ENCODE data around the gene IPP.

The IPP gene

DNA sequence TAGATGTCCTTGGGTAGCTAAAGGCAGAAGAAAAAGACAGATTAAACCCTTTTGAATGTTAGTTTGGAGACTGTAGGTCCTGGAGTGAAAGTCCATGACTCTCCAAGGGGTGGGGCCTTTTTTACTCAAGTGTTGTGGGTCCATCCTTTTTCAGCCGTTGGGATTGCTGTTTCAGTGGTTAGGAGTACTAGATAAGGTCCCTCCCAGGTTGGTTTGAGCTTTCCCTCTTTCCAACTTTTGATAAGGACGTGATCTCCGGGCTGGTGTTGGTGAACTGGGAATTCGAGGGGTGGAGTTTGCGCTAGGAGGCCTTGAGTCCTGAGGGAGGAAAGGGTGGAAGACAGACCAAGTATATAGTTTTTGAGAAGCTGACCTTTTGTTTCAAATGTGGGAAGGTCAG is 5.2 kb upstream of the IPP start:
- TF ChIP-seq, protein P1, sequence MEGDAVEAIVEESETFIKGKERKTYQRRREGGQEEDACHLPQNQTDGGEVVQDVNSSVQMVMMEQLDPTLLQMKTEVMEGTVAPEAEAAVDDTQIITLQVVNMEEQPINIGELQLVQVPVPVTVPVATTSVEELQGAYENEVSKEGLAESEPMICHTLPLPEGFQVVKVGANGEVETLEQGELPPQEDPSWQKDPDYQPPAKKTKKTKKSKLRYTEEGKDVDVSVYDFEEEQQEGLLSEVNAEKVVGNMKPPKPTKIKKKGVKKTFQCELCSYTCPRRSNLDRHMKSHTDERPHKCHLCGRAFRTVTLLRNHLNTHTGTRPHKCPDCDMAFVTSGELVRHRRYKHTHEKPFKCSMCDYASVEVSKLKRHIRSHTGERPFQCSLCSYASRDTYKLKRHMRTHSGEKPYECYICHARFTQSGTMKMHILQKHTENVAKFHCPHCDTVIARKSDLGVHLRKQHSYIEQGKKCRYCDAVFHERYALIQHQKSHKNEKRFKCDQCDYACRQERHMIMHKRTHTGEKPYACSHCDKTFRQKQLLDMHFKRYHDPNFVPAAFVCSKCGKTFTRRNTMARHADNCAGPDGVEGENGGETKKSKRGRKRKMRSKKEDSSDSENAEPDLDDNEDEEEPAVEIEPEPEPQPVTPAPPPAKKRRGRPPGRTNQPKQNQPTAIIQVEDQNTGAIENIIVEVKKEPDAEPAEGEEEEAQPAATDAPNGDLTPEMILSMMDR (IDR thresholded peaks at IDR 0.05): no peak

- TF ChIP-seq, protein P1 (IDR thresholded peaks at IDR 0.05): no peak
These were observed 3.0 kb upstream of the IPP start for GRCh38 chr1:45753248-45754037.

DNA sequence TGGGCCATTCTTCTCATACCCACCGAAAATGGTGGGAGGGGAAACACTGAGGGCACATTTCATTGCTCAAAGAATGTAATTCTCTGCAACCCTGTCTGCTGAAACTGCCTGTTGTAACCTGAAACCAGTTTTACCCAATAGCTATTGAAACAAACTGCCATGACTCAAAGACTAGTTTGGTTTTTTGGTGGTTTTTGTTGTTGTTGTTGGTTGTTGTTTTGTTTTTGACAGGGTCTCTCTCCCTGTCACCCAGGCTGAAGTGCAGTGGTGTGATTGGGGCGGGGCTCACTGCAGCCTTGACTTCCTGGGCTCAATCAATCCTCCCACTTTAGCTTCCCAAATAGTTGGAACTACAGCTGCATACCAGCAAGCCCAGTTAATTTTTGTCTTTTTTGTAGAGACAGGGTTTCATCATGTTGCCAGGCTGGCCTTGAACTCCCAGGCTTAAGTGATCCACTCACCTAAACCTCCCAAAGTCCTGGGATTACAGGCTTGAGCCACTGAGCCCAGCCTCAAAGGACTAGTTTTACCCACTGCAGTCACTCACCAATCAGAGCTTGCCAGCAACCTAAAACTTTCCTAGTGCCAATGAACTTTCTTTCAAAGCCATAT is 2.1 kb upstream of the IPP start:
- TF ChIP-seq, protein P1 (IDR thresholded peaks at IDR 0.05): no peak

GRCh38 chr1:45752014-45752413 is 1.6 kb upstream of the IPP start:
- TF ChIP-seq, protein P1 (IDR thresholded peaks at IDR 0.05): no peak

DNA sequence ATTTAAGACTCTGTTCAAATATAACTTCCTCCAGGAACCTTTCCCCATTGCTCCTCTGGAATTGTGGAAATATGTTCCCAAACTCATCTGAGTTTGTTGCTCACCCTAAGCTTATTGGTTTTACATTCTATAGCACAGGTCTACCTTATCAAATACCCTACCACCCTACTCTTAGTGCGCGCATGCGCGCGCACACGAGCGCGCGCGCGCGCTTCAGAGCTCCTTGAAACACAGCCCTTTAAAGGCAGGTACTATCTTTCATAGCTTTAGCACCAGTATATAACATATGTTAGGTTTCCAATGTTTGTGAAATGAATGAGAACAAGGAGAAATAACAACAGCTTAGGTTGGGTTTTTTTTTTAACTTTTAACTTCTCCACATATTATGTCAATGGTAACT is 3.5 kb downstream of the IPP start:
- TF ChIP-seq, protein P1 (IDR thresholded peaks at IDR 0.05): no peak

- TF ChIP-seq, protein P1 (IDR thresholded peaks at IDR 0.05): no peak
These were observed 11.3 kb downstream of the IPP start for GRCh38 chr1:45739137-45739536.

DNA sequence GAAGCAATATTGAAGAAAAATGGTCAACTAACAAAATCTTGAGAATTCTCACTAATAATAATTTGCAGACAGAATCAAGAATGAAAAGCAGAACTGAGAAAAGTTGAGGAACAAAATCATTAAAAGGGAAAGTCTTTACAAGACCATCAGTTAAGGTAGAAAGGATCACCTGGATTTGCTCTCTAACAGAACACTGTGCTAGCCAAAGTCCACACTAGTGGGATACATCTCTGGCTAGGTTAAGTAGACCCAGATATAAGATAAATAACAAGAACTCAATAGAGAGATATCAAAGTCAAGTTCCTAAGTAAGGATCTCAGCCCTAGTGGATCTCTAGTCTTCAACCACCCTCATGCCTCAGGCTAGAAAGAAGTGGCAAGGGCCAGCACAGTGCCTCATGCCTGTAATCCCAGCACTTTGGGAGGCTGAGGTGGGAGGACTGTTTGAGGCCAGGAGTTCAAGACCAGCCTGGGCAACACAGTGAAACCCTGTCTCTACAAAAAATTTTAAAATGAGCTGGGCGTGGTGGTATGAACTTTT is 19.6 kb downstream of the IPP start:
- TF ChIP-seq, protein P1 (IDR thresholded peaks at IDR 0.05): no peak
